ENCODE measurements around the gene VPS33B.
A peak's percentile ranks its signal among the peaks of the same experiment; 100 is the strongest.

The VPS33B gene

GRCh38 chr15:91068966-91069365, 46.6 kb upstream of the VPS33B start:
- TF ChIP-seq, protein P1, sequence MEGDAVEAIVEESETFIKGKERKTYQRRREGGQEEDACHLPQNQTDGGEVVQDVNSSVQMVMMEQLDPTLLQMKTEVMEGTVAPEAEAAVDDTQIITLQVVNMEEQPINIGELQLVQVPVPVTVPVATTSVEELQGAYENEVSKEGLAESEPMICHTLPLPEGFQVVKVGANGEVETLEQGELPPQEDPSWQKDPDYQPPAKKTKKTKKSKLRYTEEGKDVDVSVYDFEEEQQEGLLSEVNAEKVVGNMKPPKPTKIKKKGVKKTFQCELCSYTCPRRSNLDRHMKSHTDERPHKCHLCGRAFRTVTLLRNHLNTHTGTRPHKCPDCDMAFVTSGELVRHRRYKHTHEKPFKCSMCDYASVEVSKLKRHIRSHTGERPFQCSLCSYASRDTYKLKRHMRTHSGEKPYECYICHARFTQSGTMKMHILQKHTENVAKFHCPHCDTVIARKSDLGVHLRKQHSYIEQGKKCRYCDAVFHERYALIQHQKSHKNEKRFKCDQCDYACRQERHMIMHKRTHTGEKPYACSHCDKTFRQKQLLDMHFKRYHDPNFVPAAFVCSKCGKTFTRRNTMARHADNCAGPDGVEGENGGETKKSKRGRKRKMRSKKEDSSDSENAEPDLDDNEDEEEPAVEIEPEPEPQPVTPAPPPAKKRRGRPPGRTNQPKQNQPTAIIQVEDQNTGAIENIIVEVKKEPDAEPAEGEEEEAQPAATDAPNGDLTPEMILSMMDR (conservative IDR thresholded peaks at IDR 0.05; ENCODE audit: low read length) = 0 out of 2 replicates have a peak, but pooled peaks have one; percentile 23
- TF ChIP-seq EZH2phosphoT487 (IDR thresholded peaks at IDR 0.05; ENCODE audit: borderline replicate concordance) = no peak
- H3F3A ChIP-seq (ENCODE audit: low read depth) = no peaks in the 10 kb centered on the region

GRCh38 chr15:91068436-91068835, 46.0 kb upstream of the VPS33B start:
- Histone ChIP-seq H3K36me3 (ENCODE audit: insufficient read depth, low read length) (no peaks in the 10 kb centered on the region), H3F3A (ENCODE audit: low read depth) (no peaks in the 10 kb centered on the region), H3K4me2 (ENCODE audit: low read depth, low read length, poor library complexity, severe bottlenecking) (no peak overlapping the region), H3K9me2 (replicated peaks; ENCODE audit: low read depth, low read length) (no peaks in the 10 kb centered on the region), H4K20me1 (ENCODE audit: insufficient read depth, low read length, poor library complexity, severe bottlenecking) (no peaks in the 10 kb centered on the region), H3K27me3 (ENCODE audit: insufficient read depth, low read length, poor library complexity, severe bottlenecking) (no peaks in the 10 kb centered on the region), H3K79me2 (ENCODE audit: insufficient read depth, low read length) (no peaks in the 10 kb centered on the region), H3K4me1 (ENCODE audit: insufficient read depth, low read length, poor library complexity, severe bottlenecking) (no peaks in the 10 kb centered on the region), H3K4me3 (ENCODE audit: low read length, poor library complexity, severe bottlenecking) (no peak overlapping the region), H3K9ac (ENCODE audit: low read depth, low read length, poor library complexity, severe bottlenecking) (no peak overlapping the region), H3K9me3 (ENCODE audit: insufficient read depth, low read depth, low read length) (no peaks in the 10 kb centered on the region), H2AFZ (ENCODE audit: low read length) (no peak overlapping the region)
- TF ChIP-seq, protein P1 (conservative IDR thresholded peaks at IDR 0.05; ENCODE audit: low read length) = no peak
- no peak for TF ChIP-seq EZH2phosphoT487 (IDR thresholded peaks at IDR 0.05; ENCODE audit: borderline replicate concordance)

More at GRCh38 chr15:91068966-91069365, 46.6 kb upstream of the VPS33B start:
- no peak overlapping the region for H3K9ac ChIP-seq (ENCODE audit: low read depth, low read length, poor library complexity, severe bottlenecking)
- H3K36me3 ChIP-seq (ENCODE audit: insufficient read depth, low read length) = no peaks in the 10 kb centered on the region
- H3K9me3 ChIP-seq (ENCODE audit: insufficient read depth, low read depth, low read length) = no peaks in the 10 kb centered on the region
- no peaks in the 10 kb centered on the region for H4K20me1 ChIP-seq (ENCODE audit: insufficient read depth, low read length, poor library complexity, severe bottlenecking)
- no peaks in the 10 kb centered on the region for H3K9me2 ChIP-seq (replicated peaks; ENCODE audit: low read depth, low read length)
- H3K27me3 ChIP-seq (ENCODE audit: insufficient read depth, low read length, poor library complexity, severe bottlenecking) = no peaks in the 10 kb centered on the region
- H3K79me2 ChIP-seq (ENCODE audit: insufficient read depth, low read length) = no peaks in the 10 kb centered on the region
- H3K4me2 ChIP-seq (ENCODE audit: low read depth, low read length, poor library complexity, severe bottlenecking) = no peak overlapping the region
- no peak overlapping the region for H2AFZ ChIP-seq (ENCODE audit: low read length)
- H3K4me1 ChIP-seq (ENCODE audit: insufficient read depth, low read length, poor library complexity, severe bottlenecking) = no peaks in the 10 kb centered on the region
- no peak overlapping the region for H3K4me3 ChIP-seq (ENCODE audit: low read length, poor library complexity, severe bottlenecking)

DNA sequence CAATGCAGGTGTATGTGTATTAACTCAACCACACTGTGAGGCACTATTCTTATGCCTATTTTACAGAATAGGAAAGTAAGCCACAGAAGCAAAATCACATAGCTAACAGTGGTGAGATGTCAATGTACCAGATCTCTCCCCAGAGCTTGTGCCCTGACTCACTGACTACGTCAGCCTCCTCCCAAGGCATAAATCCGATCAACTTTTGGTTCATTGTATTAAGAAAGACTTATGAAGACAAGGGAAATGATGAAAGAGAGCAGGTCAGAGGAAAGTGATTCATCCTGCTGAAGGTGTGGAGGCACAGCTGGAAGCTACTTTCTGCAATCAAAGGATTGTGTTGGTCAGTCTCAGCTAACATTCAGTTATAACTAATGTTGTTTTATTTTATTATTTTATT, 44.6 kb upstream of the VPS33B start:
- TF ChIP-seq, protein P1 (conservative IDR thresholded peaks at IDR 0.05; ENCODE audit: low read length) = no peak
- TF ChIP-seq EZH2phosphoT487 (IDR thresholded peaks at IDR 0.05; ENCODE audit: borderline replicate concordance) = no peak
- Histone ChIP-seq H3K9ac (ENCODE audit: low read depth, low read length, poor library complexity, severe bottlenecking) (no peak overlapping the region), H3K79me2 (ENCODE audit: insufficient read depth, low read length) (no peaks in the 10 kb centered on the region), H3K4me2 (ENCODE audit: low read depth, low read length, poor library complexity, severe bottlenecking) (no peak overlapping the region), H3K36me3 (ENCODE audit: insufficient read depth, low read length) (no peaks in the 10 kb centered on the region), H4K20me1 (ENCODE audit: insufficient read depth, low read length, poor library complexity, severe bottlenecking) (no peaks in the 10 kb centered on the region), H3K4me3 (ENCODE audit: low read length, poor library complexity, severe bottlenecking) (no peak overlapping the region), H3K9me3 (ENCODE audit: insufficient read depth, low read depth, low read length) (no peaks in the 10 kb centered on the region), H3K9me2 (replicated peaks; ENCODE audit: low read depth, low read length) (no peaks in the 10 kb centered on the region), H3K27me3 (ENCODE audit: insufficient read depth, low read length, poor library complexity, severe bottlenecking) (no peaks in the 10 kb centered on the region), H3K4me1 (ENCODE audit: insufficient read depth, low read length, poor library complexity, severe bottlenecking) (no peaks in the 10 kb centered on the region), H3F3A (ENCODE audit: low read depth) (no peaks in the 10 kb centered on the region), H2AFZ (ENCODE audit: low read length) (no peak overlapping the region)

Measured in Loucy (cell line).